GM18873 (cell line): Measurements from ENCODE around the gene FAM149B1.
"Not testable (repeated sequence)": the region's sequence is repeated elsewhere in the genome, so short reads cannot be mapped to it uniquely, and the experiment has no call there.

Experiments used
- ATAC-seq: cut with Tn5 transposase; IDR thresholded peaks from one replicate; pipeline ENCODE4 v1.9.1; 2021; ENCODE audit warnings: mild to moderate bottlenecking, moderate library complexity, moderate number of reproducible peaks; ENCODE audit not compliant: unreplicated experiment, low FRiP score

Gene FAM149B1

GRCh38 chr10:73167783-73168464 is at the start of gene FAM149B1, which contains the start of gene ECD:
TSS of gene FAM149B1 (plus strand) at chr10:73168119. CDS start at chr10:73168340, 221 bp downstream.
TSS of gene ECD (minus strand) at chr10:73168008. CDS start at chr10:73163937, 4,071 bp downstream.
- ATAC-seq, result peak; percentile 77

- no peak for ATAC-seq
These were observed 48.5 kb upstream of the FAM149B1 start for GRCh38 chr10:73119457-73119856.

- ATAC-seq, result no peak
These were observed 48.0 kb upstream of the FAM149B1 start for GRCh38 chr10:73119952-73120351.

DNA sequence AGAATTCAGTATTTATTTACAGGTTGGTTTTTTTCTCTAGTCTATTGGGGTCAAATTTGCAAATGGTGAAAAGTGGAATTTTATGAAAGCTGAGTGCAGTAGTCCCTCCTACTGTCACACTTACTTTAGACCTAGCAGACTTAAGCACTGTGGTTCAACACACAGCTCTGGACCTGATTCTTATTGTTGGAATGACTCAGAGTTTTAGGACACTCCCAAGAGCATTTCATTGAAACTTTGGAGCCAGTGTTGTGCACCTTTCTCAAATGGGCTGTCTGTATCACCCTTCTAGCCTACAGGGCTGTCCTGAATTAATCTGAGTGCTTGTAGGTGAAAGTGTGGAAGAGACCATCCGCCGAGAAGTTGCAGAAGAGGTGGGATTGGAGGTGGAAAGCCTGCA is 41.6 kb upstream of the FAM149B1 start:
- ATAC-seq, result no peak

- no peak for ATAC-seq
These were observed 36.6 kb upstream of the FAM149B1 start for GRCh38 chr10:73131301-73131700.

DNA sequence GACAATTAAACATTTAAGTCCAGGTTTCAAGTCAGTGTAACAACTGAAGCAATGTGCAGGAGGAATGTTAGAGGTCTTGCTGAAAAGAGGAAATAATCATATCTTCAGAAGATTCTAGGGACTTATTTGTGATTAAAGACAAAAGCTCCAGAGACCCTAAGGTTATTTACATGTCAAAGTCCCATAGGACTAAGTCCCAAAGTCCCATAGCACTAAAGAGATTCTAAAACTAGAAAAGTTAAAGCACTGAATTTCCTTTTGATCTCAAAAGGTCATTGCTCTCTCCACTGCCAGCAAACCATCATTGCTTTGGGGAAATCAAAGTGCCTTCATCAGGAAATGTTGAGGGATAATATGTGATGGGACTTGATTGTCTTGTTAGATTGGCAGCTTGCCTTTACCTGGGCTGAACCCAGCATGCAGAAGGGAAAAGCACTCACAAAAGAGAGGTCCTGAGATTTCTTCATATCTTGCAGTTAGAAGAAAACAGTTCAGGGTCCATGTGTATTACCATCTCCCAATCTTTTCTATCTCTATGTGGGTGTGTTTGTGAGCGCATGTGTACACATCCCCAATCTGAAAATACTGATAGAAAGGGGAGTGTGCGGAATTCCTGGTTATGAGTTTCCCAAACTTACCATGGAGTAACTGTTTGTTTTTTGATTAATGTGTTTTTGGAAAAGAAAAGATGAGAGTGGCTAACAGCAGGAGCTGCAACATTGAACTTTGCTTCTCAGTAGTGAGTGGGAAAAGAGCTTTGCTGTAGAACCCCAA is 35.8 kb upstream of the FAM149B1 start:
- ATAC-seq, result no peak

DNA sequence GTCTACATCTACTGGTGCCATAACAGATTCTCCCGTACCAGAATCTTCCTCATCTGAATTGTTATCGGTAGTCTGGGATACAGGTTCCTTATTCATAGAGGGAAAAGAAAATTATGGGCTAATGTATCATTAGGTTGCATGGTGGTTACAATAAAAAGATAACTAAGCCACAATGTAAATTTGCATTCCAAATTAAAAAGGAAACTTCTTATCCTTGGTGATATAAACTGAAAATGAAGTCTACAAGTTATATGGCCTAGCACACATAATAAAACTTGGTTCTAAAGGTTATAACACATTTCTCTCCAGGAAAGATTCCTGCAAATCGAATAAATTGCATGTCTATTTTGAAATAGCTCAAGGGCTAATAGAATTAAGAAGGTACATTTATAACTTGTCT is 33.2 kb upstream of the FAM149B1 start:
- ATAC-seq, result no peak

DNA sequence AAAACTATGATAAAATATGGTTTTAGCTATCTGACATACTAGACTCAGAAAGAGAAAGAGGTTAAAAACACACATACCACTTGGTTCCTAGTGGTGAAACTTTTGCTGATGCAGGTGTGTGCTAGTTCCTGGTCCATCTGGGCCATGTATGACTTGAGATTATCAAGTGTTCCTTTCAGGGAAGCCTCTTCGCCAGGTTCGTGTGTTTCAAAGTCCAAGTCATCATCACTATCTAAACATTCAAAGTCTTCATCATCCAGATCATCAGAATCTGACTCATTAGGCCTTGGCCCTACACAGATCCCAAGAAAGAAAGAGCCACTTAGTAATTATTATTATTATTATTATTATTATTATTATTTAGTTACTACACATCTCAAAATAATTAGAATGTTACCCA is 31.3 kb upstream of the FAM149B1 start:
- ATAC-seq, result no peak

GRCh38 chr10:73139251-73139650 is 28.7 kb upstream of the FAM149B1 start:
- no peak for ATAC-seq

- no peak for ATAC-seq
These were observed 26.3 kb upstream of the FAM149B1 start for GRCh38 chr10:73141603-73142002.

DNA sequence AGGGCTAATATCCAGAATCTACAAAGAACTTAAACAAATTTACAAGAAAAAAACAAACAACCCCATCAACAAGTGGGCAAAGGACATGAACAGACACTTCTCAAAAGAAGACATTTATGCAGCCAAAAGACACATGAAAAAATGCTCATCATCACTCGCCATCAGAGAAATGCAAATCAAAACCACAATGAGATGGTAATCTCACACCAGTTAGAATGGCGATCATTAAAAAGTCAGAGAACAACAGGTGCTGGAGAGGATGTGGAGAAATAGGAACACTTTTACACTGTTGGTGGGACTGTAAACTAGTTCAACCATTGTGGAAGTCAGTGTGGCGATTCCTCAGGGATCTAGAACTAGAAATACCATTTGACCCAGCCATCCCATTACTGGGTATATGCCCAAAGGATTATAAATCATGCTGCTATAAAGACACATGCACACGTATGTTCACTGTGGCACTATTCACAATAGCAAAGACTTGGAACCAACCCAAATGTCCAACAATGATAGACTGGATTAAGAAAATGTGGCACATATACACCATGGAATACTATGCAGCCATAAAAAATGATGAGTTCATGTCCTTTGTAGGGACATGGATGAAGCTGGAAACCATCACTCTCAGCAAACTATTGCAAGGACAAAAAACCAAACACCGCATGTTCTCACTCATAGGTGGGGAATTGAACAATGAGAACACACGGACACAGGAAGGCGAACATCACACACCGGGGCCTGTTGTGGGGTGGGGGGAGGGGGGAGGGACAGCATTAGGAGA is 17.1 kb upstream of the FAM149B1 start:
- not testable (repeated sequence) for ATAC-seq

- no peak for ATAC-seq
These were observed 15.9 kb upstream of the FAM149B1 start for GRCh38 chr10:73152009-73152408.

DNA sequence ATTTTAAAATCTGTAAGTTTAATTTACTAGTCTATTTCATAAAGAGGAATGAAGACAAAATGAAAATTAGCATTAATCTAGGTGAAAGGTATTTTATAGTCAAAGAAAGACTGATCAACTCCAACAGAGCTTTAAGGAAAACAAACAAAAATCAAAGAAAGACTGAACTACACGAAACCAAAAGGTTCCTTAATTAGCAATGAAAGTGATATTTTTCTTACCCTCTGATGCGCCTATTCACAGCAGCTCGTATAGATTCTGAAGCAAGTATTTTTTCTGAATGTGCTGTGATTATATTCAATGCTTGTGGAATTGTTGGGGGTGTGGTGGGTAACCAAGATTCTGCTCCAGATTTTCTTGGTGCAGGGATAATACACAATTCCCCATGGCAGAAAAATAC is 11.9 kb upstream of the FAM149B1 start:
- ATAC-seq, result no peak

- ATAC-seq, result no peak
These were observed 8.8 kb upstream of the FAM149B1 start for GRCh38 chr10:73159038-73159648.

- no peak for ATAC-seq
These were observed 6.8 kb upstream of the FAM149B1 start for GRCh38 chr10:73161079-73161478.

- no peak for ATAC-seq
These were observed 6.3 kb upstream of the FAM149B1 start for GRCh38 chr10:73161662-73162061.

- ATAC-seq, result no peak
These were observed 4.8 kb upstream of the FAM149B1 start for GRCh38 chr10:73163096-73163495.

GRCh38 chr10:73166972-73167371 is 947 bp upstream of the FAM149B1 start:
- ATAC-seq, result no peak

DNA sequence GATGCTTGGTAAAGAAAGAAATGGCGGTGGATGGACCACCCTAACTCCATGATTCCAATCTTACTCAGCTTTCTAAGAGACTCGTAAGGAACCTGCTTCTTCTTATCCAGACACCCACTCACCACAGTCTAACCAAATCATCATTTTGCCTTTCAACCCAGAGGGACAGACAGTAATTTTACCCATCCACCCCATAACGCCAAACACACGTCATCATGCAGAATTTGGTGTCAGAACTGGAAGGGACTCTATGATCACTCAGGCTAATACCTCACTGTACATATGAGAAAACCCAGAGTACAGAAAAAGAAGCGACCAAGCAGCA is 499 bp upstream of the FAM149B1 start:
- no peak for ATAC-seq

GRCh38 chr10:73168465-73168803 is 515 bp downstream of the FAM149B1 start:
- no peak for ATAC-seq

- ATAC-seq, result no peak
These were observed 1.4 kb downstream of the FAM149B1 start for GRCh38 chr10:73169320-73169719.
